Measurements from ENCODE around the gene SH3BP2.

DNA sequence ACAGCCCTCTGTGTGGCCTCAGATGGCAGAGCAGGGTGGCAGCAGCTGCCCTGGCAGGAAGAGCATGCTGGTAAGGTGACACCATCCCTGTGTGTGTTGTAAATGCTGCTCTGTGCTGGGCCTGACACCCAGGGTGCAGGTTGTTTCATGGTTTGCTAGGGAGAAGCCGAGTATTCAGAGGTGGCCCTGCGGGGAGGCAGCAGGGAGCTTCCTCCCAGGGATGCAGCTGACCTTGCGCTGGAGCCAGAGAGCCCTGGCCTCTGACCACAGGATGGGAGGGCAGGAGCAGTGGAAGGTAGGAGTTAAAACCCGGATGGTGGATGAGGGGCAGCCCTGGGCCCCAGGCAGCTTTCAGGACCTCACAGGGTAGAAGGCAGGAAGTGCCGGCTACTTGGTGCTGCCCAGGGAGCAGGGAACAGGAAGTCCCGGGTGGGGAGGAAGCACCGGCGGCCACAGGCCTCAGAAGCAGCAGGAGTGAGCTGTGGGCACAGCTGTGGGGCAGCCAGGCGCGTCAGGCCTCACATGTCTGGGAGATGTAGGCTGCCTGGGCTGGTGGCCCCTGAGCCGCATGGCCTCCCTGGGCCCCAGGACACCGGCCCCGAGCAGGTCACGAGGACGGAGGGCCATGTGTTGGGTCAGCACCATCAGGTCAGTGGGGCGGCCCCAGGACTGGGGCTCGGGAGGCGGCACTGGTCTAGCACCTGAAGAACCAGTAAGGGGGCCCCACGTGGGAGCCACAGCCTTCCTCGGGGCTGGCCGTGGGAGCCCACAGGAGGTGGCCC is 19.1 kb downstream of the SH3BP2 start:
- TF ChIP-seq, protein P1, sequence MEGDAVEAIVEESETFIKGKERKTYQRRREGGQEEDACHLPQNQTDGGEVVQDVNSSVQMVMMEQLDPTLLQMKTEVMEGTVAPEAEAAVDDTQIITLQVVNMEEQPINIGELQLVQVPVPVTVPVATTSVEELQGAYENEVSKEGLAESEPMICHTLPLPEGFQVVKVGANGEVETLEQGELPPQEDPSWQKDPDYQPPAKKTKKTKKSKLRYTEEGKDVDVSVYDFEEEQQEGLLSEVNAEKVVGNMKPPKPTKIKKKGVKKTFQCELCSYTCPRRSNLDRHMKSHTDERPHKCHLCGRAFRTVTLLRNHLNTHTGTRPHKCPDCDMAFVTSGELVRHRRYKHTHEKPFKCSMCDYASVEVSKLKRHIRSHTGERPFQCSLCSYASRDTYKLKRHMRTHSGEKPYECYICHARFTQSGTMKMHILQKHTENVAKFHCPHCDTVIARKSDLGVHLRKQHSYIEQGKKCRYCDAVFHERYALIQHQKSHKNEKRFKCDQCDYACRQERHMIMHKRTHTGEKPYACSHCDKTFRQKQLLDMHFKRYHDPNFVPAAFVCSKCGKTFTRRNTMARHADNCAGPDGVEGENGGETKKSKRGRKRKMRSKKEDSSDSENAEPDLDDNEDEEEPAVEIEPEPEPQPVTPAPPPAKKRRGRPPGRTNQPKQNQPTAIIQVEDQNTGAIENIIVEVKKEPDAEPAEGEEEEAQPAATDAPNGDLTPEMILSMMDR (conservative IDR thresholded peaks at IDR 0.05; ENCODE audit: low read length): no peak
- no peak for TF ChIP-seq EZH2phosphoT487 (IDR thresholded peaks at IDR 0.05; ENCODE audit: borderline replicate concordance)
